ENCODE data around the gene CLEC1A.
"Not testable (repeated sequence)": the region's sequence is repeated elsewhere in the genome, so short reads cannot be mapped to it uniquely, and the experiment has no call there.

CLEC1A gene

GRCh38 chr12:10052193-10052913 lies 46.4 kb downstream of the CLEC1A start:
- no peak overlapping the region for H3K4me3 ChIP-seq (ENCODE audit: low read depth, low read length)

- H3K4me3 ChIP-seq (ENCODE audit: low read depth, low read length), result no peak overlapping the region
Observed at GRCh38 chr12:10048526-10048925, 50.3 kb downstream of the CLEC1A start.

- H3K4me3 ChIP-seq (ENCODE audit: low read depth, low read length), result no peak overlapping the region
Observed at GRCh38 chr12:10042167-10042566, 56.6 kb downstream of the CLEC1A start.

- no peak overlapping the region for H3K4me3 ChIP-seq (ENCODE audit: low read depth, low read length)
Observed at GRCh38 chr12:10033783-10034545, 64.8 kb downstream of the CLEC1A start.

- H3K4me3 ChIP-seq (ENCODE audit: low read depth, low read length), result no peak overlapping the region
Observed at GRCh38 chr12:10031771-10032175, 67.0 kb downstream of the CLEC1A start.

- H3K4me3 ChIP-seq (ENCODE audit: low read depth, low read length), result no peak overlapping the region
Observed at GRCh38 chr12:10031321-10031720, 67.5 kb downstream of the CLEC1A start.

GRCh38 chr12:10030446-10030845 lies 68.3 kb downstream of the CLEC1A start, which contains the start of gene CLEC9A:
Gene CLEC9A (plus strand): TSS chr12:10030682. CDS start chr12:10052688, 22,006 bp downstream.
- no peak within 1 kb of the TSS for H3K4me3 ChIP-seq (ENCODE audit: low read depth, low read length)

GRCh38 chr12:10027721-10028120 lies 71.1 kb downstream of the CLEC1A start:
- no peak overlapping the region for H3K4me3 ChIP-seq (ENCODE audit: low read depth, low read length)

GRCh38 chr12:10027311-10027710 lies 71.5 kb downstream of the CLEC1A start:
- H3K4me3 ChIP-seq (ENCODE audit: low read depth, low read length), result no peak overlapping the region

GRCh38 chr12:10026666-10027065 lies 72.1 kb downstream of the CLEC1A start:
- H3K4me3 ChIP-seq (ENCODE audit: low read depth, low read length), result not testable (repeated sequence)

GRCh38 chr12:10025236-10025635 lies 73.5 kb downstream of the CLEC1A start:
- H3K4me3 ChIP-seq (ENCODE audit: low read depth, low read length), result no peak overlapping the region

GRCh38 chr12:10021342-10021741 lies 77.4 kb downstream of the CLEC1A start:
- H3K4me3 ChIP-seq (ENCODE audit: low read depth, low read length), result no peak overlapping the region
